Measurements from ENCODE around the gene RIMBP2.

DNA sequence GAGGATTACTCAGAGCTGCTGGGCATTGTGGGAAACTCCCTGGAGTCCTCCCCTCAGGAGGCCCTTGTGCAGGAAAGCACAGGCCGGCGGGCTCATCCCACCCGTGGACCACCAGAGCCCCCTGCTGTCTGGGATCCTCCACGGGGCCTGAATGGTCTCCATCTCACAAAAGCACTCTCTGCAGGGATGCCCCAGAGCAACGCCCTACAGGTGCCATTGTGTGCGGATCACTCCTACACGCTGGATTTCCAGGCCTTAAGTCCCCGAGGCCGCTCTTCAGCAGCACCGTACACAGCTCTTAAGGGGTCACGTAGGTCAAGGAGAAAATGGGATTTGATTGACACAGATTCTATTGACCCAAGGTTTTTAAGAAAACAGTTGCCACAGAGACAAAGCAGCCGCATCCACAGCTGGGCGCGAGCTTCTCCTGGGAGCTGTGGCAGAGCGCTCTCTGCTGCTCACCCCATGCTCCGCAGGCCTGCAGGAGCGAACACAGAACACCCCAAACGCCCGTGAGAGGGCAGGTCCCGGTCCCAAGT lies 36.7 kb upstream of the RIMBP2 start:
- TF ChIP-seq POLR2A (IDR thresholded peaks at IDR 0.05), result no peak
- TF ChIP-seq, protein P1, sequence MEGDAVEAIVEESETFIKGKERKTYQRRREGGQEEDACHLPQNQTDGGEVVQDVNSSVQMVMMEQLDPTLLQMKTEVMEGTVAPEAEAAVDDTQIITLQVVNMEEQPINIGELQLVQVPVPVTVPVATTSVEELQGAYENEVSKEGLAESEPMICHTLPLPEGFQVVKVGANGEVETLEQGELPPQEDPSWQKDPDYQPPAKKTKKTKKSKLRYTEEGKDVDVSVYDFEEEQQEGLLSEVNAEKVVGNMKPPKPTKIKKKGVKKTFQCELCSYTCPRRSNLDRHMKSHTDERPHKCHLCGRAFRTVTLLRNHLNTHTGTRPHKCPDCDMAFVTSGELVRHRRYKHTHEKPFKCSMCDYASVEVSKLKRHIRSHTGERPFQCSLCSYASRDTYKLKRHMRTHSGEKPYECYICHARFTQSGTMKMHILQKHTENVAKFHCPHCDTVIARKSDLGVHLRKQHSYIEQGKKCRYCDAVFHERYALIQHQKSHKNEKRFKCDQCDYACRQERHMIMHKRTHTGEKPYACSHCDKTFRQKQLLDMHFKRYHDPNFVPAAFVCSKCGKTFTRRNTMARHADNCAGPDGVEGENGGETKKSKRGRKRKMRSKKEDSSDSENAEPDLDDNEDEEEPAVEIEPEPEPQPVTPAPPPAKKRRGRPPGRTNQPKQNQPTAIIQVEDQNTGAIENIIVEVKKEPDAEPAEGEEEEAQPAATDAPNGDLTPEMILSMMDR (IDR thresholded peaks at IDR 0.05), result no peak
